ENCODE data around the gene NOL3. TPM values are rescaled to one million over a fixed set of nuclear protein-coding genes. Genes with fewer than 3 reads are reported as not detected.
"Not testable (repeated sequence)": the region's sequence is repeated elsewhere in the genome, so short reads cannot be mapped to it uniquely, and the experiment has no call there.

The NOL3 gene
- total RNA-seq: 4.5 and 5.8 TPM in 2 replicates
- long read RNA-seq, partial matches to known transcripts: 0 of 1 reads
- long read RNA-seq, other reads (novel, unspliced or antisense): 1 of 1 reads

DNA sequence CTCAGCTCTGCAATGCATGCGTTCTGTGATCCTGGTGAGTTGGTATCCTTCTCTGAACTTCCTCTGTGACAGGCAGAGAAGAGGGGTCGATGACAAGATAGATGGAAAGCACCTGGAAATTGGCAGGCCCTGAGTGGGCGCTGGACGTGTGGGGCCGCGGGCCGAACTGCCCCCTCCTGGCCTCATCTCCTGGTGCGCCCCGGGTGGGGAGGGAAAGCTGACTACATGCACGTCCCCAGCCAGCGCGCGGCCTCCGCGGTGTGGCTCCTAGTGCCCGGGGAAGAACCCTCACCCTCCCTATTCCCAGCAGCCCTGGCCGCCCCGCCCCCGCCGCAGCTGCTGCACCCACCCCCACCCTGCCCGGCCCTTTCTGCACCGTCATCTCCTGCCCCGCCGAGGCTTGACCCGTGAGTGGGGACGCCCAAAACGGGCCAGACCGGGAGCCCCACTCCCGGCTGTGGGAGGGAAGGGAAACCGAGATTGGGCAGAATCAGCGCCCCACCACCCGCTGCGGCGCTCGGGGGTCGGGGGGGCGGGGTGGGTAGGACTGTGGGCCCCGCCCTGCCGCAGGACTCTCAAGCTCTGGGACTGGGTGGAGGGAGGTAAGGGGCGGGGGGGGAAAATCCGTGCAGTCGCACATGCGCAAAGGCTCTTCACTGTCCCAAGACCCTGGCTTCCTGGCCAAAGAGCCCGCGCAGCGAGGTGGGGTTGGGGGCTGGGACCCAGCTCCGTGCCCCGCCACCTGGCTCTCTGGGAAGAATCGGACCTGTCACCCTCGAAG is at the start of gene NOL3:
TSS of gene NOL3 (plus strand) at position 371 of the 781 bp plus-strand sequence.
- peak within 1 kb of the TSS; percentile 88 for H3K4me3 Mint-ChIP-seq
- peaks cover 82% of the 10 kb centered on the region for H3K27me3 Mint-ChIP-seq (ENCODE audit: low read depth)
- H3K9me3 Mint-ChIP-seq: no peaks in the 10 kb centered on the region

GRCh38 chr16:67122799-67123198 is 47.5 kb upstream of the NOL3 start:
- H3K9me3 Mint-ChIP-seq; DNase-seq (ENCODE audit: low read depth, low spot score); H3K4me1 Mint-ChIP-seq; H3K27ac Mint-ChIP-seq (ENCODE audit: unreplicated experiment); H3K27me3 Mint-ChIP-seq (ENCODE audit: low read depth); H3K4me3 Mint-ChIP-seq; H3K36me3 Mint-ChIP-seq (ENCODE audit: low read depth): not testable (repeated sequence)

More for the DNA sequence above, at the start of gene NOL3:
- peak; percentile 48 for DNase-seq (ENCODE audit: low read depth, low spot score)
- H3K27ac Mint-ChIP-seq (ENCODE audit: unreplicated experiment): no peak within 1 kb of the TSS
- H3K4me1 Mint-ChIP-seq: peaks cover 32% of the 10 kb centered on the region
- no peaks in the 10 kb centered on the region for H3K36me3 Mint-ChIP-seq (ENCODE audit: low read depth)
- TF ChIP-seq CTCF (conservative IDR thresholded peaks at IDR 0.05): no peak

- TF ChIP-seq CTCF (conservative IDR thresholded peaks at IDR 0.05): no peak
- Mint-ChIP-seq H3K27me3 (ENCODE audit: low read depth) (no peaks in the 10 kb centered on the region), H3K36me3 (ENCODE audit: low read depth) (peaks cover 11% of the 10 kb centered on the region), H3K4me1 (no peaks in the 10 kb centered on the region), H3K4me3 (no peak overlapping the region), H3K27ac (ENCODE audit: unreplicated experiment) (no peak overlapping the region), H3K9me3 (no peaks in the 10 kb centered on the region)
- DNase-seq (ENCODE audit: low read depth, low spot score): no peak
These were observed 41.9 kb upstream of the NOL3 start for GRCh38 chr16:67128417-67128816.

DNA sequence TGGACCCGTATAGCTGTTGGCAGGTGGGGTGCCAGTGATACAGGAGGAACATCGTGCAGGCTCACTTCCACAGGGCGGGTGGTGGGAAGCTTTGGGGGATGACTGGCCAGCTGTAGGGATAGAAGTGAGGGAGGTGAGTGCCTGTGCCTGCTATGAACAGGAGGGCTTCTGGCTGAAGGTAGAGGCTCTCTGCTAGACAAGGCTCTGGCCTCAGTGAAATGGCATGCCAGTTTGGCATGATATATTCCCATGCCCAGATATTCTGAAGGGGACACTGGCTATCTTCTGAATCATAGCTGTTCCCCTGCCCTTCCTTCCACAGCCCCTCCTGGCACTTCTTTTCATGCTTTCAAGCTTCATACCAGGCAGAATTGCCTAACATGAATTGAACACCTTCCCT is 41.5 kb upstream of the NOL3 start:
- Mint-ChIP-seq H3K9me3 (no peaks in the 10 kb centered on the region), H3K4me1 (no peaks in the 10 kb centered on the region), H3K4me3 (no peak overlapping the region), H3K27ac (ENCODE audit: unreplicated experiment) (no peak overlapping the region), H3K27me3 (ENCODE audit: low read depth) (no peaks in the 10 kb centered on the region), H3K36me3 (ENCODE audit: low read depth) (peaks cover 9% of the 10 kb centered on the region)
- no peak for TF ChIP-seq CTCF (conservative IDR thresholded peaks at IDR 0.05)
- DNase-seq (ENCODE audit: low read depth, low spot score): no peak

- DNase-seq (ENCODE audit: low read depth, low spot score): no peak
- peaks cover 9% of the 10 kb centered on the region for H3K36me3 Mint-ChIP-seq (ENCODE audit: low read depth)
- TF ChIP-seq CTCF (conservative IDR thresholded peaks at IDR 0.05): no peak
- H3K9me3 Mint-ChIP-seq: no peaks in the 10 kb centered on the region
- H3K4me1 Mint-ChIP-seq: no peaks in the 10 kb centered on the region
- H3K4me3 Mint-ChIP-seq: no peak overlapping the region
- H3K27ac Mint-ChIP-seq (ENCODE audit: unreplicated experiment): no peak overlapping the region
- H3K27me3 Mint-ChIP-seq (ENCODE audit: low read depth): no peaks in the 10 kb centered on the region
These were observed 40.9 kb upstream of the NOL3 start for GRCh38 chr16:67129422-67129821.

DNA sequence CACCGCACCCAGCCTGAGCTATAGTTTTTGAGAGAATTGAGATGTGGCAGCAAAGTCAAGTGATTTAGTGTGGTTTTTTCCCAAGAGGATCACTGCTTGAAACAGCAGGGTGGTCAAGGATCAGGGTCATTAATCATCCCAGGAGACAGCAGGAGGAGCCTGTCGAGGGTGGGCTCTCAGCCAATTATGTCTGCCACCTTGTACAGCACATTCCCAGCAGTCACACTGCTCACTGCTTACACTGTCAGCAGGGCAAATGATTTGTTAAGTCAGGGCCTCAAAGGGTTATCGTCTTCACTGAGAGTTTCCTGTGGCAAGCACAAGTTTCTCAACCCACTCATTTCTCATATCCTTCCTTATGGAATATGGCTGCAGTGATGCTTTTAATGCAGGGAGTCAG is 32.7 kb upstream of the NOL3 start:
- peaks cover 10% of the 10 kb centered on the region for H3K36me3 Mint-ChIP-seq (ENCODE audit: low read depth)
- no peak for DNase-seq (ENCODE audit: low read depth, low spot score)
- no peak overlapping the region for H3K4me3 Mint-ChIP-seq
- no peaks in the 10 kb centered on the region for H3K27me3 Mint-ChIP-seq (ENCODE audit: low read depth)
- H3K4me1 Mint-ChIP-seq: no peaks in the 10 kb centered on the region
- no peak for TF ChIP-seq CTCF (conservative IDR thresholded peaks at IDR 0.05)
- no peak overlapping the region for H3K27ac Mint-ChIP-seq (ENCODE audit: unreplicated experiment)
- no peaks in the 10 kb centered on the region for H3K9me3 Mint-ChIP-seq

Data from neural crest cell (in vitro differentiated cells).